ENCODE results near the gene CBX8.

The CBX8 gene

DNA sequence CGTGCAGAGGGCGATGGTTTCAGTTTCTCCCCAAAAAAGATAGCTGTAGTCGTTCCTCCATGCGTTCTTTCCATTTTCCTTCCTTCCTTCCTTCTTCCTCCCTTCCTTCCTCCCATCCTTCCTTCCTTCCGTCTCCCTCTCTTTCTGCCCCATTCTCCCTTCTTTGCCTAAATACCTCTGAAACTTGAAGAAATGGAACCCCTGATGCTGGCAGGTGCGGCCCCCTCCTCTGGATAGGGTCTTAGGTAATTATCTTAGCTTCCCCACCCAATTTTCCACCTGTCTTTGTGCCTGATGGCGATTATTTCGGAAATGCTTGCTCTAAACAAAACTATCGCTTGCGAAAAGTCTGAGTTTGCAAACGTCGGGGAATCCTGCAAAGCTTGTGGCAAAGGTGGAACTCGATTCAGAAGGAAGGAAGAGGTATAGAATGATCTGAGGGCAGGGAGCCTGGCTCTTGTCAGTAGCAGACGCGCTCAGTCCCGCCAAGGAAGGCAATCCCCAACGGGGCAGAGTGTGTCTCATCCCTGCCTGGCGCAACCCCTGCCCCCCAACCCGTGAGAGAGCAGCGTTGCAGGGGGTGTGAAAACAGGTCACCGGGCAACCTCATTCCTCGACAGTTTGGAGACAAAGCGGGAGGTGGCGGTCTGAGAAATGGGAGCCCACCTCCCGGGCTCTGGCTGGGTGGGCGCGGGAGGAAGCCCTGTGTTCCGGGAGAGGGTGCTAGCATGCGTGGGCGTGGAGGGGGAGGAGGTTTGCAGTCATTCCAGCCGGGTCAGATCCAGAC, 2.9 kb upstream of the CBX8 start:
- Histone ChIP-seq H3K4me1 (ENCODE audit: control insufficient read depth in 1 of 2, insufficient read depth in 1 of 2, low read depth in 1 of 2, low read length in 1 of 2) (peaks cover 77 to 89% of the 10 kb centered on the region in 2 experiments), H3K27me3 (peaks cover 77% of the 10 kb centered on the region), H3K36me3 (peaks cover 6% of the 10 kb centered on the region), H3K27ac (no peak overlapping the region), H3K4me3 (ENCODE audit: low read depth in 1 of 2, low read length in 1 of 2) (no peak overlapping the region), H3K9me3 (no peaks in the 10 kb centered on the region)
- TF ChIP-seq, protein P1, sequence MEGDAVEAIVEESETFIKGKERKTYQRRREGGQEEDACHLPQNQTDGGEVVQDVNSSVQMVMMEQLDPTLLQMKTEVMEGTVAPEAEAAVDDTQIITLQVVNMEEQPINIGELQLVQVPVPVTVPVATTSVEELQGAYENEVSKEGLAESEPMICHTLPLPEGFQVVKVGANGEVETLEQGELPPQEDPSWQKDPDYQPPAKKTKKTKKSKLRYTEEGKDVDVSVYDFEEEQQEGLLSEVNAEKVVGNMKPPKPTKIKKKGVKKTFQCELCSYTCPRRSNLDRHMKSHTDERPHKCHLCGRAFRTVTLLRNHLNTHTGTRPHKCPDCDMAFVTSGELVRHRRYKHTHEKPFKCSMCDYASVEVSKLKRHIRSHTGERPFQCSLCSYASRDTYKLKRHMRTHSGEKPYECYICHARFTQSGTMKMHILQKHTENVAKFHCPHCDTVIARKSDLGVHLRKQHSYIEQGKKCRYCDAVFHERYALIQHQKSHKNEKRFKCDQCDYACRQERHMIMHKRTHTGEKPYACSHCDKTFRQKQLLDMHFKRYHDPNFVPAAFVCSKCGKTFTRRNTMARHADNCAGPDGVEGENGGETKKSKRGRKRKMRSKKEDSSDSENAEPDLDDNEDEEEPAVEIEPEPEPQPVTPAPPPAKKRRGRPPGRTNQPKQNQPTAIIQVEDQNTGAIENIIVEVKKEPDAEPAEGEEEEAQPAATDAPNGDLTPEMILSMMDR (IDR thresholded peaks at IDR 0.05) = no peak

DNA sequence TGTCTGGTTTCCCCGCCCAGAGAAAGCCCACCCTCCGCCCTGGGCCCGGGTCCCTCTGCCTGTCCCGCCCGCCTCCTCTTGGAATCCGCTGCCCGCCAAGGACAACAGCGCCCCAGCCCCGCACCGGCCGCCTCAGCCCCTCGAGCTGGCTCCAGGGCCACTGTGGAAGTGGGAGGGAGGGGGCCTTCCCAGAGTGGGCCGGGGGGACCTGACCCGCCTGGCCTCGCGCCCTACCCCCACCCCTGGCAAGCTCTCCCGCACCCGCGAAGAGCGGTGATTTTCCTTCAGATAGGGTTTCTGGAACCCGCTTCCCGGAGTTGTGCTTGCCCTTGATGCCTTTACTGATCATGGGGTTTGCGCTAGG, 2.3 kb upstream of the CBX8 start:
- Histone ChIP-seq H3K4me3 (ENCODE audit: low read depth in 1 of 2, low read length in 1 of 2) (peak overlapping the region in 1 of 2 experiments; percentile 87), H3K9me3 (no peaks in the 10 kb centered on the region), H3K27me3 (peaks cover 72% of the 10 kb centered on the region), H3K27ac (no peak overlapping the region), H3K36me3 (peaks cover 10% of the 10 kb centered on the region), H3K4me1 (ENCODE audit: control insufficient read depth in 1 of 2, insufficient read depth in 1 of 2, low read depth in 1 of 2, low read length in 1 of 2) (peaks cover 72 to 83% of the 10 kb centered on the region in 2 experiments)
- TF ChIP-seq, protein P1 (IDR thresholded peaks at IDR 0.05) = no peak

DNA sequence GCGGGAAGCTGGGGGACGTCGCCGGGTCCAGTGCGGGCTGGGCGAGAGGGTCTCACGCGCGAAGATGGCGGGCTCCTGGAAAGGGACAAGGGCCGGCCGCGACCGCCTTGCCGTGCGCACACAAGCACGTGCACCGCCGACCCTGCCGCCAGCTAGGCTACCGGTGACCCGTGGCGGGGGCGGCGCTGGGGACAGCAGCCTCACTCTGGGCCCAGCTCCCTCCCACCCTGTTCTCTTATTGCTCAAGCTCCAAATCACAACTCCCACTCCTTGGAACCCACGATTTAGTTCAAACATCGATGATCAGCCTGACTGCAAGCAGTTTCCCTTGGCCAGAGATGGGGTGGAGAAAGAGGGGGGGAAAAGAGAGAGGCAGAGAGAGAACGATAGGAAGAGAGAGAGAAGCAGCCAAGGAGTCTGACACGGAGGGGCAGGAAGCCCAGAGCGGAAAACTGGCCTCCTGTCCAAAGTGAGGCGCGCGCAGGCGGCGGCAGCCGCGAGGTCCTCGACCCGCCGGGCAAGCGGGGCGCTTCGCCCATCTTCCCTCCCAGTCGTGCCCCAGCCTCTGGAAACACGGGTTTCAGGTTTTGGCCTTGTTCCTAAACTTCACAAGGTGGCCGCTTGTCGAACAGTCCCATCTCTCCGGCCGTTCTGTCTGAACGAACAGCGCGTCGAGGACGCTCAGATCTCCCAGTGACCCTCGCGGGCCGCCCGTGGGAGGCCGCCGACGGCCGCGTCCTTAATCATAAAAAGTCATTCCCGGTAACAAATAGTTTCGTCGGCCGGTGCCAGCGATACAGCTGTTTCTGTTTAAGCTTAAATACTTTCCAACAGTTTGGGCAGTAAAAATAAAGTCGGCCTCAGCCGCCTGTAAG, 1.7 kb upstream of the CBX8 start:
- H3K4me3 ChIP-seq (ENCODE audit: low read depth in 1 of 2, low read length in 1 of 2) = peak overlapping the region; percentile 74 to 87
- peaks cover 65 to 77% of the 10 kb centered on the region in 2 experiments for H3K4me1 ChIP-seq (ENCODE audit: control insufficient read depth in 1 of 2, insufficient read depth in 1 of 2, low read depth in 1 of 2, low read length in 1 of 2)
- H3K9me3 ChIP-seq = no peaks in the 10 kb centered on the region
- H3K27ac ChIP-seq = peak overlapping the region; percentile 92
- H3K27me3 ChIP-seq = peaks cover 72% of the 10 kb centered on the region
- peaks cover 10% of the 10 kb centered on the region for H3K36me3 ChIP-seq
- TF ChIP-seq, protein P1 (IDR thresholded peaks at IDR 0.05) = no peak

DNA sequence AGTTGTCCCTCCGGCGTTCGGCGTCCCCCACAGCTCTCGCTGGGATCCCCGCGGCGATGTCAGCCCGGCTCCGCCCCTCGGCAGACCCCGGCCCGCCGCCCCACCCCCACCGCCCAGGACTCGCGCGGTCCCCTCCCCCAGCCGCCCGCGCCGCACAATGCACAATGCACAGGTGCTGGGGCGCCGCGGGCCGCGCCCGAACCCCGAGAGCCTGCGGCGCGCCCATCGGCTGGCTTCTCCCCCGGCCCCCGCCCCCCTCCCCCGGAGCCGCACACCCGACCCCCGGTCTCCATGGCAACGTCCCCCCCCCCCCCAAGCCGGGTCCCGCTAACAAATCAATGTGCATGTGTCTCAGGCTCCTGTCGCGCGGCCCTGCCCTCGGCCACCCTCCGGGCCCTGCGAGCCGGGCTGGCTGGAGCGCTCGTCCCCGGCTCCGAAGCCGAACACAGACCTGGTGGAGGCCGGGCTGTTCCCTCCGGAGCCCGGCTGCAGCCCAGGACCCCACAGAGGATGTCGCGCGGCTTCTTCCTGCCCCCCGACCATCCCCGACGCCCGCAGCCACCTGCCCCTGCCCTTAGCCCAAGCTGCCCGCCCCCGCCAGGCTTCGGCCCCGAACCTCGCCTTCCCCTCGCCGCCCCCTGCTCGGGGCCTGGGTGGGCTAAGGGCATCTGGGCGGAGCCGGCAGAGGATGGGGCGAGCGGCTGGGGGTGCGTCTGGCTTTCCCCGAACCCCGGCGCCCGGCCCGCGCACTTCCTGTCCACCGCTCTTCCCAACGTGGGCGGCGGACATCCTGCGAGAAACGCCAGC, 818 bp upstream of the CBX8 start:
- peak overlapping the region; percentile 92 for H3K27ac ChIP-seq
- peak overlapping the region; percentile 74 to 87 for H3K4me3 ChIP-seq (ENCODE audit: low read depth in 1 of 2, low read length in 1 of 2)
- H3K4me1 ChIP-seq (ENCODE audit: control insufficient read depth in 1 of 2, insufficient read depth in 1 of 2, low read depth in 1 of 2, low read length in 1 of 2) = peaks cover 58 to 68% of the 10 kb centered on the region in 2 experiments
- TF ChIP-seq, protein P1 (IDR thresholded peaks at IDR 0.05) = no peak
- H3K36me3 ChIP-seq = peaks cover 10% of the 10 kb centered on the region
- H3K27me3 ChIP-seq = peaks cover 72% of the 10 kb centered on the region
- no peaks in the 10 kb centered on the region for H3K9me3 ChIP-seq

DNA sequence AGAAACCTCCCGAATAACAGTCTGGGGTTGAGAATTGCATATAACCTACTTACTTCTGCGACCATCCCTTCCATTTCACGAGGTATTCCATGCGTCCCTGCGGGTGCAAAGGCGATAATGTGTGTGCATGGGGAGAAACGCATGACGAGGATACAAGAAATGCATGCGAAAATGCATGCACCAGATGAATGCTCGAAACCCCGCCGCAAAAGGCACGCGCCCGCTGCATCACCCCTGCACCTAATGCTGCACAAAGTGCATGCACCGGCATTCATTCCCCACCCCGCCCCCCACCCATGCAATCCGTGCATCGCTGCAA, 474 bp downstream of the CBX8 start:
- Histone ChIP-seq H3K36me3 (peaks cover 10% of the 10 kb centered on the region), H3K4me3 (ENCODE audit: low read depth in 1 of 2, low read length in 1 of 2) (peak overlapping the region; percentile 74 to 87), H3K27ac (peak overlapping the region; percentile 92), H3K27me3 (peaks cover 72% of the 10 kb centered on the region), H3K9me3 (no peaks in the 10 kb centered on the region), H3K4me1 (ENCODE audit: control insufficient read depth in 1 of 2, insufficient read depth in 1 of 2, low read depth in 1 of 2, low read length in 1 of 2) (peaks cover 47 to 57% of the 10 kb centered on the region in 2 experiments)
- TF ChIP-seq, protein P1 (IDR thresholded peaks at IDR 0.05) = no peak

All from neutrophil (primary cell).